Activated naive CD4-positive, alpha-beta T cell treated with anti-CD3 and anti-CD28 coated beads for 36 hours (primary cell): ENCODE measurements around the gene MCM6. TPM values are rescaled to one million over a fixed set of nuclear protein-coding genes. Genes with fewer than 3 reads are reported as not detected.
A peak's percentile ranks its signal among the peaks of the same experiment; 100 is the strongest.
"Not testable (repeated sequence)": the region's sequence is repeated elsewhere in the genome, so short reads cannot be mapped to it uniquely, and the experiment has no call there.

Source experiments
- CTCF ChIA-PET: fragments of 350-600 bp; sonication (Branson Sonifier 250); formaldehyde crosslinking; loops from one replicate; lab custom pipeline; 2021; ENCODE audit warnings: antibody characterized with exemption; lab: Charles Lee
- DNase-seq: peaks from one replicate; pipeline ENCODE4 v3.0.0-alpha.2; 2020
- H3K27ac Mint-ChIP-seq: one replicate; pipeline ENCODE4 v1.8.0; 2021; ENCODE audit warnings: mild to moderate bottlenecking, mixed read lengths
- H3K27me3 Mint-ChIP-seq: one replicate; pipeline ENCODE4 v1.8.0; 2021; ENCODE audit warnings: low read depth, mixed read lengths
- H3K36me3 Mint-ChIP-seq: one replicate; pipeline ENCODE4 v1.8.0; 2021; ENCODE audit warnings: low read depth, mixed read lengths
- H3K4me1 Mint-ChIP-seq: one replicate; pipeline ENCODE4 v1.8.0; 2021; ENCODE audit warnings: low read depth, mixed read lengths
- H3K4me3 Mint-ChIP-seq: one replicate; pipeline ENCODE4 v1.8.0; 2021; ENCODE audit warnings: mild to moderate bottlenecking, moderate library complexity, mixed read lengths
- H3K9me3 Mint-ChIP-seq: one replicate; pipeline ENCODE4 v1.8.0; 2021; ENCODE audit warnings: mixed read lengths
- intact Hi-C: fragments of 100-400 bp; cut with micrococcal nuclease; formaldehyde crosslinking; loops from one replicate; pipeline ENCODE4 v1.15.1; 2023
- total RNA-seq, 2 experiments: library from RNA; stranded (reverse); gene quantifications; one replicate each; pipeline ENCODE4 v1.2.3, GENCODE V29; 2021

Gene MCM6
- total RNA-seq, 2 experiments from 2014 or later = 221 to 226 TPM

DNA sequence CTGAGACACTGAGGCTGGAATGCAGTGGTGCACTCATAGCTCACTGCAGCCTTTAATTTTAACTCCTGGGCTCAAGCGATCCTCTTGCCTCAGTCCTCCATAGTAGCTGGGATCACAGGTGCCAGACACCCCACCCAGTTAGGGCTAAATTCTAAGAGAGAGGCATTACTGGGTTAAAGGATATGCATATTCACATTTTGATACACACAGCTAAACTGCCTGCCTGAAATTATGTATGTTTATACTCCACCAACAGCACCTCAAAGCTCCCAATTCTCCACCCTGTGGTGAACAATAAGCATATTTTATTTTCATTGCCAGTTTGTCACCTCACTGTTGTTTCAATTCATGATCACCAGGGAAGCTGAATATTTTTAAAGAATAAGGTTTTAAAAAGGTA is 18.7 kb upstream of the MCM6 start:
- intact Hi-C loops = no loop called here
- Mint-ChIP-seq H3K36me3 (no peaks in the 10 kb centered on the region), H3K9me3 (no peaks in the 10 kb centered on the region), H3K4me1 (no peaks in the 10 kb centered on the region), H3K4me3 (no peak overlapping the region), H3K27ac (no peak overlapping the region), H3K27me3 (no peaks in the 10 kb centered on the region)
- CTCF ChIA-PET = interaction anchor here (1.1 to 1.5 kb wide), 5 partner anchors 9 to 529 kb away, joined by 3 to 4 read pairs (median 3); no protein-coding TSS in a partner anchor
- DNase-seq = no peak

DNA sequence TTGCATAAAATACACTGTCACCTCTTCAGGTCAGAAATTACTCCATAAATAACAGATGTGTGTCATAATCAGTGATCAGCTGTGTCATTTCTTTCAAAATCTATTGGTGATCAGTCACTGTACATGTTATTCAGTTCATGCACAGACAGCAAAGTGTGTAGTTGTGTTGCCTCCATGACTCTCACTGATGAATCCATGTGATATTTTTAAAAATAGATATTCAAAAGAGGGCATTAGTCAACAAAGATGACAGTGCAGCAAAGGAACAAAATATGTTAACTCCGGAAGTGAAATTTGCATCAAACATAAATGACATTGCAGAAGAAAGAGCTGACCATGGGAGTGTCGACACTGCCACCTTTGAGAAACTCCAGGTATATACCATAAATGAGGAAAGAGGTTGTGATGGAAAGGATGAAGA is 17.1 kb upstream of the MCM6 start:
- Mint-ChIP-seq H3K27ac (no peak overlapping the region), H3K4me3 (no peak overlapping the region), H3K9me3 (no peaks in the 10 kb centered on the region), H3K36me3 (no peaks in the 10 kb centered on the region), H3K27me3 (no peaks in the 10 kb centered on the region), H3K4me1 (no peaks in the 10 kb centered on the region)
- intact Hi-C loops = no loop called here
- no peak for DNase-seq
- CTCF ChIA-PET = interaction anchor here (0.7 to 1.4 kb wide), 2 partner anchors 11 to 491 kb away, joined by 4 read pairs; no protein-coding TSS in a partner anchor

DNA sequence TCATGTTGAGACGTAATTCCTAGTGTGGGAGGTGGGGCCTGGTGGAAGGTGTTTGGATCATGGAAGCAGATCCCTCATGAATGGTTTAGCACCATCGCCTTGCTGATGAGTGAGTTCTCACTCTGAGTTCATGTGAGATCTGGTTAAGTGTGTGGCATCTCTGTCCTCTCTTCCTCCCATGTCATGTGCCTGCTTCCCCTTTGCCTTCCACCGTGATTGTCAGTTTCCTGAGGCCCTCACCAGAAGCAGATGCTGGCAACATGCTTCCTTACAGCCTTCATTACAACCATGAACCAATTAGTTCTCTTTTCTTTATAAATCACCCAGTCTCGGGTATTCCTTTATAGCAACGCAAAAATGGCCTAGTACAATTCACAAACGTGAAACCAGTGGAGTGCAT is 14.6 kb upstream of the MCM6 start:
- no peak overlapping the region for H3K4me3 Mint-ChIP-seq
- intact Hi-C loops = no loop called here
- no peaks in the 10 kb centered on the region for H3K4me1 Mint-ChIP-seq
- H3K36me3 Mint-ChIP-seq = no peaks in the 10 kb centered on the region
- CTCF ChIA-PET = no interaction called here
- H3K27ac Mint-ChIP-seq = no peak overlapping the region
- DNase-seq = no peak
- H3K27me3 Mint-ChIP-seq = no peaks in the 10 kb centered on the region
- H3K9me3 Mint-ChIP-seq = no peaks in the 10 kb centered on the region

DNA sequence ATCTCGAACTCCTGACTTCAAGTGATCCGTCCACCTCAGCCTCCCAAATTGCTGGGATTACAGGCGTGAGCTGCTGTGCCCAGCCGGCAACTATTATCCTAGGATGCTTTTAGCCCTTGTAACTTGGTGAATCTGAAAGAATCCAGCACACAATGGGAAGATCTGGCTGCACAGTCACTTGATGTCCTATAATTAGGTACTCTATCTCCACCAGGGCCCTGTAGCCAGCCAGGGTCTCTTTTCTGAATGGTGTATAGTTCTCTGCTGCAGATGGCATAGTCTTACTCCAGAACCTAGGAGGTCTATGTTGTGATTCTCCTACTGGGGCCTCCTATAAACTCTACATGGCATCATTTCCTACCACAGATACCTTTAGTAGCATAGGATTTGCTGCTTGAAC is 13.9 kb upstream of the MCM6 start:
- Mint-ChIP-seq H3K4me3 (no peak overlapping the region), H3K9me3 (no peaks in the 10 kb centered on the region), H3K4me1 (no peaks in the 10 kb centered on the region), H3K36me3 (no peaks in the 10 kb centered on the region), H3K27ac (no peak overlapping the region), H3K27me3 (no peaks in the 10 kb centered on the region)
- intact Hi-C loops = no loop called here
- CTCF ChIA-PET = no interaction called here
- DNase-seq = no peak

DNA sequence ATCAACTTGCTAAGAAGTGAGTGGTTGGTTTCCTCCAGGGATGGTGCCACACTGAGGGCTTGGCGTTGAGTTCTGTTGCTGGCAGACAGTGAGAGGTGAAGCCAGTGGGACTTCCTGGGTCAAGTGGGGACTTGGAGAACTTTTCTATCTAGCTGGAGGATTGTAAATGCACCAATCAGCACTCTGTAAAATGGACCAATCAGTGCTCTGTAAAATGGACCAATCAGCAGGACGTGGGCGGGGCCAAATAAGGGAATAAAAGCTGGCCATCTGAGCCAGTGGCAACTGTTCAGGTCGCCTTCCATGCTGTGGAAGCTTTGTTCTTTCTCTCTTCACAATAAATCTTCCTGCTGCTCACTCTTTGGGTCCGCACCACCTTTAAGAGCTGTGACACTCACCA is 12.3 kb upstream of the MCM6 start:
- CTCF ChIA-PET, H3K4me1 Mint-ChIP-seq, H3K36me3 Mint-ChIP-seq, H3K27ac Mint-ChIP-seq, H3K27me3 Mint-ChIP-seq, H3K9me3 Mint-ChIP-seq, DNase-seq, H3K4me3 Mint-ChIP-seq, intact Hi-C loops: not testable (repeated sequence)

DNA sequence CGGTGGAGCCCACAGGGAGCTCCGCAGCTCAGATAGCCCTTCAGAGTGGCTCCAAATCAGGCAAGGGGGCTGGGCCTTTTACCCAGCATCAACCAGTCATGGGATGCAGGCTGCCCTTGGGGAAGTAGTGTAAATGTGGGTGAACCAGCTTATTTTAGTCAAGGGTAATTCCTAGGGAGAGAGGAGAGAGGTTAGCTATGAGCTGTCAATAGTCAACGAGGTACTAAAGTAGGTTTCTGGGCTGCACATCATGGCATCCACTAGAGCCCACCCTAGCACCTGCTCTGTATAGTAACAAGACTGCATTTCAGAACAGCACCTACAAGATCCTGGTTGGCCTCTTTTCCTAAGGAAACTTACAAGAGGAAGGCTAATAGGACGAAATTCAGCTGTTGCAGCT is 9.5 kb upstream of the MCM6 start:
- Mint-ChIP-seq H3K9me3 (no peaks in the 10 kb centered on the region), H3K36me3 (no peaks in the 10 kb centered on the region), H3K27ac (no peak overlapping the region), H3K4me3 (no peak overlapping the region), H3K27me3 (no peaks in the 10 kb centered on the region), H3K4me1 (no peaks in the 10 kb centered on the region)
- CTCF ChIA-PET = no interaction called here
- intact Hi-C loops = no loop called here
- DNase-seq = no peak

DNA sequence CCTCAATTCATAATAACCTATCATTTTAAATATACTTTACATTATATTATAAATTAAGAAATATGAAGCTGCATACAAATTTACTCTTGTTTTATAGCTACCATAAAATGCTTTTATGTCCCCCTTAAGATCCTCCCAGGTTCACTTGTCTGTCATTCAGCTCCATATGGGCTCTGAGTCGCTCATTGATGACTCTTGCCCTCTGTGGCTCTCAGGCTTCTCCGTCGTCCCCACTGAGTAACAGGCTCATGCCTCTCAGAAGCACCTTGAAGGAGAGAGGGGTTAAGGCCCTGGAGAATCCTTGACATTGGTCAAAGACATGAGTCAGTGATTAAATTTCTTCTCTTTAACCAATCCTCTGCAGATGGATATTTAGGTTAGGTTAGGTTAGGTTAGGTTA is 6.2 kb upstream of the MCM6 start:
- CTCF ChIA-PET = interaction anchor here (1.0 kb wide), 1 partner anchor 32 kb away, joined by 4 read pairs; no protein-coding TSS in a partner anchor
- Mint-ChIP-seq H3K4me1 (peaks cover 3% of the 10 kb centered on the region), H3K4me3 (no peak overlapping the region), H3K9me3 (no peaks in the 10 kb centered on the region), H3K27ac (no peak overlapping the region), H3K27me3 (no peaks in the 10 kb centered on the region), H3K36me3 (no peaks in the 10 kb centered on the region)
- intact Hi-C loops = no loop called here
- DNase-seq = no peak

DNA sequence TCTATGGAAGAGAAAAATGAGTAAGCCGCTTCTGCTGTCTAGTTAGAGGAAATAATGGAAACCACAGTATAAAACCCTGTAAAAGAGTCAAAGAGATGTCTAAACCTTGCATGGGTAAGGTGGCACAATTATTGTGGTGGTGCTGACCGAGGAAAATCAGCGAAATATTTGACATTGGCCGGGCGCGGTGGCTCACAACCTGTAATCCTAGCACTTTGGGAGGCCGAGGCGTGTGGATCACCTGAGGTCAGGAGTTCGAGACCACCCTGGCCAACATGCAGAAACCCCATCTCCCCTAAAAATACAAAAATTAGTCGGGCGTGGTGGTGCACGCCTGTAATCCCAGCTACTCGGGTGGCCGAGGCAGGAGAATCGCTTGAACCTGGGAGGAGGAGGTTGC is 527 bp upstream of the MCM6 start:
- Mint-ChIP-seq H3K27ac (peak overlapping the region; percentile 99), H3K36me3 (peaks cover 44% of the 10 kb centered on the region), H3K4me1 (peaks cover 34% of the 10 kb centered on the region), H3K4me3 (peak overlapping the region; percentile 91)
- not testable (repeated sequence) for DNase-seq, H3K27me3 Mint-ChIP-seq, H3K9me3 Mint-ChIP-seq
- intact Hi-C loops = loop anchor here (1.0 to 2.0 kb wide), 10 partner anchors 56 to 958 kb away; partner anchors contain the start of genes CCNT2, DARS1, R3HDM1 and RAB3GAP1
- CTCF ChIA-PET = interaction anchor here (2.4 kb wide), 1 partner anchor 505 kb away, joined by 6 read pairs; no protein-coding TSS in a partner anchor

DNA sequence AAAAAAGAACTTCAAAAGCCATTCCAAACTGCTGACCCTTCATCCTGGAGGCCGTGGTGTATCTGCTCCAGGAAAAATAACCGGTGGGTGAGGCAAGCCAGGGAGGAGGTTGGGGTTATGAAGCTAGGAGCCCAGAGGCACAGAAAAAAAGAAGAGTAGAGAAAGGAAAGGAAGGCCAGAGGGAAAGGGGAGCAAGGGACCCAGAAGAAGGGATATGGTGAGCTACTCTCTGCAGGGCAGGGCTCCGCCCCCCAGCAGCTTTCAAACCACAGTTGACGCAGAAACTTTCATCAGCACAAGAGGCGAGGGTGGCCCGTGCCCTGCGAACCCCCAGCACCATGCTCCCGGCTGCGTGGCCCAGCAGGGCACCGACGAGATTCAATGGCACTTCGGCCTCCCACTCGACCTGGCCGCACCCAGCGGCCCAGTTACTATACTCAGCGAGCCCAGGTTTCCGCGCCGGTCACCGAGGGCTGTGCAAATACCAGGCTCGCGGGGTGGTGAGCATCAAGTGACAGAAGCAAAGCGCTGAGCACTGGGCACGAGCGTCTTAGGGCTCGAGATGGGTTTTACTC is 665 bp downstream of the MCM6 start:
- H3K4me3 Mint-ChIP-seq = peak overlapping the region; percentile 91
- intact Hi-C loops = loop anchor here (1.0 to 2.0 kb wide), 11 partner anchors 27 to 957 kb away; partner anchors contain the start of genes CCNT2, DARS1, R3HDM1 and RAB3GAP1
- CTCF ChIA-PET = interaction anchor here (0.7 to 2.4 kb wide), 5 partner anchors 21 to 506 kb away, joined by 3 to 6 read pairs (median 3); no protein-coding TSS in a partner anchor
- no peaks in the 10 kb centered on the region for H3K27me3 Mint-ChIP-seq
- peaks cover 55% of the 10 kb centered on the region for H3K36me3 Mint-ChIP-seq
- no peaks in the 10 kb centered on the region for H3K9me3 Mint-ChIP-seq
- H3K27ac Mint-ChIP-seq = peak overlapping the region; percentile 95
- H3K4me1 Mint-ChIP-seq = peaks cover 46% of the 10 kb centered on the region
- peak; percentile 81 for DNase-seq

DNA sequence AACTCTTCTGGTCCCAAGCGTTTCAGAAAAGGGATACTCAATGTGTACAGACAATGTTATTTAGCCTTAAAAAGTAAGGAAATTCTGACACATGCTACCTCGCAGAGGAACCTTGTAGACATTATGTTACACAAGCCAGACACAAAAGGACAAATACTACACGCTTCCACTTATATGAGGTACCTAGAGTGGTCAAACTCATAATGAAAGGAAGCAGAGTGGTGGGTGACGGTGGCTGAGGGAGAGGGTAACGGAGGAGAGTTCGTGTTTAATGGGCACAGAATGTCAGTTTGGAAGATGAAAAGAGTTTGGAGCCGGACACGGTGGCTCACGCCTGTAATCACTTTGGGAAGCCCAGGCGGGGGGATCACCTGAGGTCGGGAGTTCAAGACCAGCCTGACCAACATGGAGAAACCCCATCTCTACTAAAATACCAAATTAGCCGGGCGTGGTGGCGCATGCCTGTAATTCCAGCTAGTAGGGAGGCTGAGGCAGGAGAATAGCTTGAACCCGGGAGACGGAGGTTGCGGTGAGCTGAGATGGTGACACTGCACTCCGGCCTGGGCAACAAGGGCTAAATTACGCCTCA is 1.4 kb downstream of the MCM6 start:
- Mint-ChIP-seq H3K9me3 (no peaks in the 10 kb centered on the region), H3K4me1 (peaks cover 50% of the 10 kb centered on the region), H3K27ac (peak overlapping the region; percentile 95), H3K4me3 (peak overlapping the region; percentile 91), H3K27me3 (no peaks in the 10 kb centered on the region), H3K36me3 (peaks cover 63% of the 10 kb centered on the region)
- CTCF ChIA-PET = interaction anchor here (1.4 to 2.4 kb wide), 3 partner anchors 20 to 510 kb away, joined by 3 to 6 read pairs (median 4); no protein-coding TSS in a partner anchor
- DNase-seq = no peak
- intact Hi-C loops = loop anchor here (2.0 to 5.0 kb wide), 2 partner anchors 26 to 38 kb away; partner anchors contain the start of gene LCT

DNA sequence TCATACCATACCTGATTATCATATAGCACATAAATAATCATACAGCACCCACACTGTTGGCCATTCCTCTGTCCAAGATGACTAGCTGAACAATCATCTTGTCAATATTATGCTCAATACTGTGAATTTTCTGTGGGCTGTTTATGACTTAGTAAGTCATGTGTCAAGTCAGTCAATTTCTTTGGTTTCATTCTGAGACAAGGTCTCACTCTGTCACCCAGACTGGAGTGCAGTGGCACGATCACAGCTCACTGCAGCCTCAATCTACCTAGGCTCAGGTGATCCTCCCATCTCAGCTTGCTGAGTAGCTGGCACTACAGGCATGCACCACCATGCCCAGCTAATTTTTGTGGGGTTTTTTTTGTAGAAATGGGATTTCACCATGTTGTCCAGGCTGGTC is 5.7 kb downstream of the MCM6 start:
- Mint-ChIP-seq H3K4me1 (peaks cover 53% of the 10 kb centered on the region), H3K9me3 (no peaks in the 10 kb centered on the region), H3K36me3 (peaks cover 92% of the 10 kb centered on the region), H3K27ac (no peak overlapping the region), H3K27me3 (no peaks in the 10 kb centered on the region), H3K4me3 (no peak overlapping the region)
- CTCF ChIA-PET = interaction anchor here (1.2 kb wide), 2 partner anchors 19 to 513 kb away, joined by 3 read pairs; no protein-coding TSS in a partner anchor
- intact Hi-C loops = loop anchor here (1.0 to 5.0 kb wide), 2 partner anchors 33 to 512 kb away; partner anchors contain the start of gene LCT
- peak; percentile 29 for DNase-seq

DNA sequence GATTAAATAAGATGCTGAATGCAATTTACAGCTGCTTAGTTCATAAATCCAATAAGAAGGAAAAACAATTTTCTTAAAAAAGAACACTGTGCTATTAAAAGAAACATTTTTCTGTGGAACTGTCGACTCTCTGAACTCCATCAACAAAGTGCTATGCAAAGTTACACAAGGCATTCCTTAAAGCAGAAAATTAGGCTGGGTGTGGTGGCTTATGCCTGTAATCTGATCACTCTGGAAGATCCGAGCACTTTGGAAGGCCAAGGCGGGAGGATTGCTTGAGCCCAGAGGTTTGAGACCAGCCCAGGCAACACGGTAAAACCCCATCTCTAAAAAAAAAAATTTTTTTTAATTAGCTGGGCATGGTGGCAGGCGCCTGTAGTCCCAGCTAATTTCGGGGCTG is 13.0 kb downstream of the MCM6 start:
- intact Hi-C loops = loop anchor here (5.0 kb wide), 1 partner anchor 91 kb away; no protein-coding TSS in a partner anchor
- H3K27ac Mint-ChIP-seq = no peak overlapping the region
- DNase-seq = no peak
- H3K4me1 Mint-ChIP-seq = peaks cover 14% of the 10 kb centered on the region
- no peaks in the 10 kb centered on the region for H3K27me3 Mint-ChIP-seq
- CTCF ChIA-PET = no interaction called here
- peaks cover 75% of the 10 kb centered on the region for H3K36me3 Mint-ChIP-seq
- H3K4me3 Mint-ChIP-seq = no peak overlapping the region
- H3K9me3 Mint-ChIP-seq = no peaks in the 10 kb centered on the region
